CD4-positive, alpha-beta T cell treated with Interleukin-2 at 100 ng/mL for 4 hours (primary cell): ENCODE data around the gene PPP1R9B.

Experiments used
- DNase-seq: peaks from one replicate; pipeline ENCODE4 v3.0.0-alpha.2; 2020; ENCODE audit warnings: low spot score

Gene PPP1R9B

GRCh38 chr17:50150354-50151040 is at the start of gene PPP1R9B:
TSS of gene PPP1R9B (minus strand) at chr17:50150677. CDS start at chr17:50150513, 164 bp downstream.
- DNase-seq = no peak

- peak; percentile 69 for DNase-seq
Observed at GRCh38 chr17:50199803-50200456, 49.5 kb upstream of the PPP1R9B start.

GRCh38 chr17:50199211-50199802 is 48.8 kb upstream of the PPP1R9B start:
- no peak for DNase-seq

GRCh38 chr17:50198026-50198669 is 47.7 kb upstream of the PPP1R9B start:
- peak; percentile 47 for DNase-seq

GRCh38 chr17:50196826-50197225 is 46.3 kb upstream of the PPP1R9B start:
- no peak for DNase-seq

- no peak for DNase-seq
Observed at GRCh38 chr17:50196036-50196435, 45.6 kb upstream of the PPP1R9B start.

- no peak for DNase-seq
Observed at GRCh38 chr17:50194934-50195865, 44.7 kb upstream of the PPP1R9B start.

GRCh38 chr17:50194140-50194933 is 43.9 kb upstream of the PPP1R9B start:
- no peak for DNase-seq

GRCh38 chr17:50192618-50193291 is 42.3 kb upstream of the PPP1R9B start:
- no peak for DNase-seq

- no peak for DNase-seq
Observed at GRCh38 chr17:50192144-50192617, 41.7 kb upstream of the PPP1R9B start.

GRCh38 chr17:50191359-50192143 is 41.1 kb upstream of the PPP1R9B start:
- DNase-seq = no peak

- no peak for DNase-seq
Observed at GRCh38 chr17:50190603-50191358, 40.3 kb upstream of the PPP1R9B start.

- no peak for DNase-seq
Observed at GRCh38 chr17:50190293-50190602, 39.8 kb upstream of the PPP1R9B start.

GRCh38 chr17:50189550-50190292 is 39.2 kb upstream of the PPP1R9B start:
- DNase-seq = no peak

GRCh38 chr17:50188921-50189549 is 38.6 kb upstream of the PPP1R9B start:
- no peak for DNase-seq

GRCh38 chr17:50188531-50188920 is 38.0 kb upstream of the PPP1R9B start:
- no peak for DNase-seq

GRCh38 chr17:50187751-50188530 is 37.5 kb upstream of the PPP1R9B start:
- no peak for DNase-seq
